Neural progenitor cell (in vitro differentiated cells): ENCODE data around the gene WWOX. TPM values are rescaled to one million over a fixed set of nuclear protein-coding genes. Genes with fewer than 3 reads are reported as not detected.
A peak's percentile ranks its signal among the peaks of the same experiment; 100 is the strongest.

Experiments used
- DNase-seq: peaks from one replicate; pipeline ENCODE4 v3.0.0-alpha.2; 2016; ENCODE audit warnings: low spot score
- H2AFZ ChIP-seq: fragments of 200-600 bp; sonication (generic); replicated peaks from 2 replicates; pipeline ENCODE4 v1.6.1; 2016; ENCODE audit warnings: antibody characterized with exemption
- H3F3A ChIP-seq: fragments of 200-600 bp; sonication (generic); 2 replicates; pipeline ENCODE4 v1.6.1; 2016; ENCODE audit warnings: antibody characterized with exemption, low read depth
- H3K27ac ChIP-seq: fragments of 200-600 bp; sonication (generic); 2 replicates; pipeline ENCODE4 v1.5.1; 2016; ENCODE audit warnings: mild to moderate bottlenecking
- H3K27me3 ChIP-seq: fragments of 200-600 bp; sonication (generic); 2 replicates; pipeline ENCODE4 v1.6.1; 2016; ENCODE audit warnings: mild to moderate bottlenecking, moderate library complexity
- H3K36me3 ChIP-seq: fragments of 200-600 bp; sonication (generic); 2 replicates; pipeline ENCODE4 v1.5.1; 2016
- H3K4me1 ChIP-seq: fragments of 200-600 bp; sonication (generic); 2 replicates; pipeline ENCODE4 v1.6.1; 2016; ENCODE audit warnings: mixed run types
- H3K4me2 ChIP-seq: fragments of 200-600 bp; sonication (generic); 2 replicates; pipeline ENCODE4 v1.6.1; 2016
- H3K4me3 ChIP-seq: fragments of 200-600 bp; sonication (generic); 2 replicates; pipeline ENCODE4 v1.5.1; 2016
- H3K79me2 ChIP-seq: fragments of 200-600 bp; sonication (generic); 2 replicates; pipeline ENCODE4 v1.6.1; 2016; ENCODE audit warnings: low read depth
- H3K9ac ChIP-seq: fragments of 200-600 bp; sonication (generic); 2 replicates; pipeline ENCODE4 v1.6.1; 2016
- H3K9me3 ChIP-seq: fragments of 200-600 bp; sonication (generic); 2 replicates; pipeline ENCODE4 v1.5.1; 2016; ENCODE audit warnings: low read depth
- H4K20me1 ChIP-seq: fragments of 200-600 bp; sonication (generic); 2 replicates; pipeline ENCODE4 v1.6.1; 2016; ENCODE audit warnings: low read depth
- H3K27ac Mint-ChIP-seq: 3 replicates; pipeline ENCODE4 v1.8.0; 2021; ENCODE audit warnings: mixed read lengths
- H3K27me3 Mint-ChIP-seq: 2 replicates; pipeline ENCODE4 v1.8.0; 2022; ENCODE audit warnings: low read depth, mild to moderate bottlenecking, inconsistent platforms, moderate library complexity, mixed read lengths; ENCODE audit not compliant: insufficient read depth
- H3K36me3 Mint-ChIP-seq: 3 replicates; pipeline ENCODE4 v1.8.0; 2021; ENCODE audit warnings: mixed read lengths
- H3K4me1 Mint-ChIP-seq: 3 replicates; pipeline ENCODE4 v1.8.0; 2021; ENCODE audit warnings: mixed read lengths
- H3K4me3 Mint-ChIP-seq: 3 replicates; pipeline ENCODE4 v1.8.0; 2021; ENCODE audit warnings: mild to moderate bottlenecking, moderate library complexity, mixed read lengths
- H3K9me3 Mint-ChIP-seq: 3 replicates; pipeline ENCODE4 v1.8.0; 2020; ENCODE audit warnings: mixed read lengths
- CTCF ChIP-seq: fragments of 200-600 bp; sonication (generic); IDR thresholded peaks from 2 replicates; pipeline ENCODE4 v1.5.1; 2017; ENCODE audit warnings: antibody characterized with exemption, mild to moderate bottlenecking
- EZH2 ChIP-seq: fragments of 200-600 bp; sonication (generic); IDR thresholded peaks from 2 replicates; pipeline ENCODE4 v1.6.1; 2017; ENCODE audit warnings: antibody characterized with exemption, mild to moderate bottlenecking, moderate library complexity
- EZH2phosphoT487 ChIP-seq: fragments of 200-600 bp; sonication (generic); IDR thresholded peaks from 2 replicates; pipeline ENCODE4 v1.6.1; 2017; ENCODE audit warnings: antibody characterized with exemption
- total RNA-seq: library from RNA; depleted of rRNA; stranded (reverse); fragments of >200 nt; gene quantifications from 2 replicates; pipeline ENCODE4 v1.2.3, GENCODE V29; 2015; ENCODE audit warnings: low replicate concordance

The WWOX gene
- total RNA-seq, 1 donor from 2014 or later = 63.7 TPM

- H3K4me3 ChIP-seq = no peak overlapping the region
- peaks cover 25% of the 10 kb centered on the region for H3F3A ChIP-seq
- DNase-seq = no peak
- no peak overlapping the region for H3K9ac ChIP-seq
- H3K9me3 Mint-ChIP-seq = peaks cover under 1% of the 10 kb centered on the region
- H3K4me2 ChIP-seq = peak overlapping the region; percentile 58
- H3K27ac ChIP-seq = no peak overlapping the region
- peak overlapping the region; percentile 65 for H3K27ac Mint-ChIP-seq
- H3K36me3 ChIP-seq = no peaks in the 10 kb centered on the region
- H3K4me1 ChIP-seq = peaks cover 55% of the 10 kb centered on the region
- H2AFZ ChIP-seq = no peak overlapping the region
- H3K36me3 Mint-ChIP-seq = peaks cover under 1% of the 10 kb centered on the region
- H4K20me1 ChIP-seq = no peaks in the 10 kb centered on the region
- no peaks in the 10 kb centered on the region for H3K27me3 ChIP-seq
- no peaks in the 10 kb centered on the region for H3K79me2 ChIP-seq
- TF ChIP-seq EZH2phosphoT487 (no peak), EZH2 (no peak), CTCF (no peak)
- H3K4me3 Mint-ChIP-seq = no peak overlapping the region
- no peaks in the 10 kb centered on the region for H3K9me3 ChIP-seq
- H3K4me1 Mint-ChIP-seq = peaks cover 61% of the 10 kb centered on the region
- H3K27me3 Mint-ChIP-seq = no peaks in the 10 kb centered on the region
These were observed 189.4 kb downstream of the WWOX start for GRCh38 chr16:78288888-78289287.

GRCh38 chr16:78289373-78289772, 189.9 kb downstream of the WWOX start:
- H3K9ac ChIP-seq = no peak overlapping the region
- H3K36me3 ChIP-seq = no peaks in the 10 kb centered on the region
- peaks cover 25% of the 10 kb centered on the region for H3F3A ChIP-seq
- H3K4me3 Mint-ChIP-seq = peak overlapping the region; percentile 22
- H3K9me3 Mint-ChIP-seq = peaks cover 3% of the 10 kb centered on the region
- H3K4me3 ChIP-seq = no peak overlapping the region
- no peak overlapping the region for H2AFZ ChIP-seq
- peaks cover 61% of the 10 kb centered on the region for H3K4me1 Mint-ChIP-seq
- H3K27me3 ChIP-seq = no peaks in the 10 kb centered on the region
- no peak for DNase-seq
- H3K9me3 ChIP-seq = no peaks in the 10 kb centered on the region
- peaks cover 2% of the 10 kb centered on the region for H3K36me3 Mint-ChIP-seq
- TF ChIP-seq CTCF (no peak), EZH2phosphoT487 (no peak)
- peak overlapping the region; percentile 58 for H3K4me2 ChIP-seq
- H3K4me1 ChIP-seq = peaks cover 55% of the 10 kb centered on the region
- no peaks in the 10 kb centered on the region for H3K79me2 ChIP-seq
- no peak overlapping the region for H3K27ac ChIP-seq
- peak overlapping the region; percentile 65 for H3K27ac Mint-ChIP-seq
- peaks cover 3% of the 10 kb centered on the region for H3K27me3 Mint-ChIP-seq
- H4K20me1 ChIP-seq = no peaks in the 10 kb centered on the region

GRCh38 chr16:78289844-78290277, 190.4 kb downstream of the WWOX start:
- H3K36me3 Mint-ChIP-seq = peaks cover 2% of the 10 kb centered on the region
- H3F3A ChIP-seq = peaks cover 25% of the 10 kb centered on the region
- no peak overlapping the region for H3K9ac ChIP-seq
- peaks cover 3% of the 10 kb centered on the region for H3K27me3 Mint-ChIP-seq
- H3K27ac Mint-ChIP-seq = peak overlapping the region; percentile 91
- peaks cover 55% of the 10 kb centered on the region for H3K4me1 ChIP-seq
- H3K36me3 ChIP-seq = no peaks in the 10 kb centered on the region
- H3K79me2 ChIP-seq = no peaks in the 10 kb centered on the region
- H3K4me3 ChIP-seq = no peak overlapping the region
- H3K4me3 Mint-ChIP-seq = no peak overlapping the region
- H3K9me3 Mint-ChIP-seq = peaks cover 3% of the 10 kb centered on the region
- H2AFZ ChIP-seq = no peak overlapping the region
- H3K27me3 ChIP-seq = no peaks in the 10 kb centered on the region
- no peak for TF ChIP-seq EZH2phosphoT487
- no peak for TF ChIP-seq EZH2
- no peak for TF ChIP-seq CTCF
- H4K20me1 ChIP-seq = no peaks in the 10 kb centered on the region
- no peaks in the 10 kb centered on the region for H3K9me3 ChIP-seq
- peaks cover 61% of the 10 kb centered on the region for H3K4me1 Mint-ChIP-seq
- DNase-seq = peak; percentile 43
- H3K4me2 ChIP-seq = peak overlapping the region; percentile 58
- H3K27ac ChIP-seq = no peak overlapping the region
